Left cardiac atrium (tissue), 4 donors: ENCODE measurements around the gene SMARCC1. TPM values are rescaled to one million over a fixed set of nuclear protein-coding genes. Genes with fewer than 3 reads are reported as not detected.
A peak's percentile ranks its signal among the peaks of the same experiment; 100 is the strongest.

Source experiments
- ATAC-seq, 2 donors: fragments of 200-7000 bp; cut with Tn5 transposase; one replicate each; pipeline ENCODE4 v1.9.1; 2020; ENCODE audit warnings: mild to moderate bottlenecking in 2 of 2, moderate library complexity in 2 of 2
- DNase-seq: peaks from one replicate; pipeline ENCODE4 v3.0.0-alpha.2; 2020
- intact Hi-C, 2 donors: fragments of 100-400 bp; cut with DNase I; formaldehyde crosslinking; loops; one replicate each; pipeline versions ENCODE4 v1.14.1 to v1.15.1; 2022 to 2023
- total RNA-seq, 2 donors: library from RNA; stranded (reverse); fragmentation: NEBNext Ultra II Directional; extraction: Animal tissue kit (Norgen Biotek cat#: 25700); gene quantifications; one replicate each; pipeline ENCODE4 v1.2.1, GENCODE V29; 2021
- donor health status: DM: no; HTN: yes; CAD: no.
- donor health status: DM: no; HTN: yes; CAD: no; lungs with severe emphysema.
- donor health status: DM: yes; HTN: yes; CAD: no.
- donor health status: Dilated cardiomyopathy.

The SMARCC1 gene
- total RNA-seq, 2 donors from 2014 or later = 28.0 to 29.9 TPM

- intact Hi-C loops = no loop called here
- ATAC-seq (no peak), DNase-seq (no peak)
Measured at GRCh38 chr3:47716656-47717055, 65.0 kb downstream of the SMARCC1 start.

- intact Hi-C loops = no loop called here
- DNase-seq = no peak
- ATAC-seq = peak in 1 of 2 donors; percentile 61
Measured at GRCh38 chr3:47715928-47716327, 65.8 kb downstream of the SMARCC1 start.

GRCh38 chr3:47714606-47715005 lies 67.1 kb downstream of the SMARCC1 start:
- intact Hi-C loops = no loop called here
- ATAC-seq (no peak), DNase-seq (no peak)

DNA sequence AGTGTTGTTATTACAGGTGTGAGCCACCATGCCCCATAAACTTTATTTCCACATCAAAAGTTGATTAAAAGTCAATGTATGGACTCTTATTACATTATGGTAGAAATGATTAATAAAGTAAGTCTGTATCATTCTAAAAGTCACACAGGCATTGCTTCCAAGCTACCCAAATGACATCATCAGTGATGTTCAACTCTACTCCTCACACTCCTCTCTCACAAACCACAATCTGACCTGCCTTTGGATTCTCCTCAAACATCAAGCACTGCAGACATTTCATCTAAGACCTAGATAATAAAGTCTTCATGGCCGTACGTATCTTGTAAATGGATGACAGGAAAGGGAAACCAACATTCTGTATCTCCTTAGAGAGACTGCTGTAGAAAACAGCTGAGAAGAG lies 68.0 kb downstream of the SMARCC1 start:
- intact Hi-C loops = no loop called here
- DNase-seq = no peak
- no peak for ATAC-seq

DNA sequence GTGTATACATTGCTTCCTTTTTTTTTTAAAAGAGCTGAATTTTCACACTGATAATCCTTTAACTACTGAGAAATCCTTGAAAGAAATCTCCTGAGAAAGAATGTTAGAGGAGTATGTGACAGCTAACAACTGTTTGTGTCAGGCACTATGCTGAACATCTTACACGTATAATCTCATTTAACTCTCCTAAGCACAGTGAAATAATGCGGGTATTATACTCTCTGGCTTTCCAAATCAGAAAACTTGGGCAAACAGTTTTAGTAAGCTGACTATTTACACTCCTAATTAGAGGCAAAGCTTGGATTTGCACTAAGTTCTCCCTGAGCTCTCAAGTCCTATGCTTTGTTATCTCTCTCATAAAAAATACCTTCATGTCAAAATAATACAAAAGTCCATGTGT lies 69.3 kb downstream of the SMARCC1 start:
- intact Hi-C loops = no loop called here
- no peak for DNase-seq

DNA sequence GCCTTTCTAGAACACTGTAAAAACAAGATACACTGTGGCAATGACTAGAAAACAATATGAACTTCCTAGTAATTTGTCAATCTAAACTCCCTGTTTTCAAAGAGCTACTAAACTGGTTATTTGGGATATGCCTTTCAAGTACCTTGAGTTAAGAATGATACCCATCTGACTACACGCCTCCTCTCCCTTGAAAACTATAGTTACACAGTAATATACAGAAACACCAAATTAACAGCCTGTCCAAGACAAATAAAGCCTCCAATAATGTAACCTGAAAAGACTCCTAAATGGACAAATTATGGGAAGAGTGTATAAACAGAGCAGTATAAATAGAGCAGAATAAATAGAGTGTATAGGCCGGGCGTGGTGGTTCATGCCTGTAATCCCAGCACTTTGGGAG lies 70.1 kb downstream of the SMARCC1 start:
- no peak for ATAC-seq
- no peak for DNase-seq
- intact Hi-C loops = no loop called here

More for the DNA sequence above, 69.3 kb downstream of the SMARCC1 start:
- ATAC-seq = no peak

GRCh38 chr3:47705391-47705790 lies 76.3 kb downstream of the SMARCC1 start:
- no peak for ATAC-seq
- intact Hi-C loops = no loop called here

GRCh38 chr3:47704237-47704612 lies 77.5 kb downstream of the SMARCC1 start:
- no peak for DNase-seq
- intact Hi-C loops = no loop called here
- no peak for ATAC-seq

More at GRCh38 chr3:47705391-47705790, 76.3 kb downstream of the SMARCC1 start:
- DNase-seq = no peak

- no peak for DNase-seq
- intact Hi-C loops = no loop called here
- no peak for ATAC-seq
Measured at GRCh38 chr3:47701388-47701787, 80.3 kb downstream of the SMARCC1 start.

DNA sequence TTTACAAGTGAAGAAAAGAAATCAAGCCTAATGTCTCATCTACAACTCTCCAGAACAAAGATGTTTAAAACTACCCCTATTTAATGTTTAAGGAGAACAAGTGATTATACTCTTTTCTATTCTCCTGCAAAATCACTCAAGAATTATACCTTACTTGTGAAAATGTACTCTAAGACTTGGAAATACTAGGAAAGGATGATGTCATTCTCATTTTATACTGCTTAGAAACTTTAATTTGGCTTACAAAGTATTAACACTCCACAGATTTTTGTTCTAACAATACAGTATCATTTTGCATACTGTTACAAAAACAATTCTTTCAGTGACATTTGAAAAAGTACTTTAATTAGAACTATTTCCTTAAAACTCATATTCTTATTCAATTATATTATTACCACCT lies 89.5 kb downstream of the SMARCC1 start:
- no peak for ATAC-seq
- DNase-seq = no peak
- intact Hi-C loops = no loop called here

DNA sequence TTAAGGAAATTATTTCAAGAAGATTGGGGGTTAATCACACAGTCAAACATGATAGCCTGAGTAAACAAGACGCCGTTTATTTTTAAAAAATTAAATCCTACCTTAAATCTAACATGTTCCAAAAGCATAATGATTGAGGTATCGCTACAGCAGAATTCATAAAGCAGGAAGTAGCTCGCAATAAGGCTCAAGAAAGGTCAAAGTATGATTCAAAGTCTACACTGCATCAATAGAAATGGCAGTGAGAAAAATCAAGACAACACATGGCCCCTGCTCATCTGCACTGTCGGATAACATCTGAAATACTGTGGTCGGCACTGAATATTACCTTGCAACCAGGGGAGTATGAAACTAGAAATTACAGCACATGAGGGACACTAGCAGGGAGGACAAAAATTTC lies 93.2 kb downstream of the SMARCC1 start:
- ATAC-seq (no peak), DNase-seq (no peak)
- intact Hi-C loops = no loop called here

DNA sequence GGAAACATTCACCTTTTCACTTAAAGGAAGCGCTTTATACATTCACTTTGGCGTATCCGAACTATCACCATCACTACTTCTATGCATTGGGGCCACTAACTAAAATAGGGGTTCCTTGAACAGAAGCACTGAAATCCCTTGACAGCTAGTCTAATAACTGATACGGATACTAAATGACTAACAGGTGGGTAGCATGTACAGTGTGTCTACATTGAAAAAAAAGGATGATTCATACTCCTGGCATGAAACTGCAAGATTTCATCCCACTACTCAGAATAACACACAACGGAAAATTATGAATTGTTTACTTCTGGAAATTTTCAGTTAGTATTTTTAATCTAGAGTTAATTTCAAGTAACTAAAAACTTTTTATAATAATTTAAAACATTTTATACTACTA lies 96.7 kb downstream of the SMARCC1 start:
- intact Hi-C loops = no loop called here
- ATAC-seq = no peak
- DNase-seq = no peak

DNA sequence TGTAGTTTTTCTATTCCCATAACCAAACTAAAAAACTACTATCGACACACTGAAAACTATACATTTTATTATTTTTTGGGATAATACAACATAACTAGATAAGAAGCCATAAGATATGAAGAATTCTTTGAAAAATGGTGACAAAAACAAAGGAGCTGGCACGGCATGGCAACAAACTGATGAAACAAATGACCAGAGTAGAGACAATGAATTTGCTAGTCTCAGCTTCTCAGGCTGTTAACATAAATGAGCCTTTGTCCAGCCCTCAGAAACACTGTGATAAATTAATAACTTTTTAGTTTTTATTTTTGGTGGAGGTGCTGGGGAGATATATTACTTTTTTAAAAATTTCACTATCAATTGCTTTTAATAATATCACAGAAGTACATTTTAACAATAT lies 100.7 kb downstream of the SMARCC1 start:
- DNase-seq (no peak), ATAC-seq (no peak)
- intact Hi-C loops = no loop called here

- intact Hi-C loops = no loop called here
- ATAC-seq (no peak), DNase-seq (no peak)
Measured at GRCh38 chr3:47678446-47679338, 103.0 kb downstream of the SMARCC1 start.

DNA sequence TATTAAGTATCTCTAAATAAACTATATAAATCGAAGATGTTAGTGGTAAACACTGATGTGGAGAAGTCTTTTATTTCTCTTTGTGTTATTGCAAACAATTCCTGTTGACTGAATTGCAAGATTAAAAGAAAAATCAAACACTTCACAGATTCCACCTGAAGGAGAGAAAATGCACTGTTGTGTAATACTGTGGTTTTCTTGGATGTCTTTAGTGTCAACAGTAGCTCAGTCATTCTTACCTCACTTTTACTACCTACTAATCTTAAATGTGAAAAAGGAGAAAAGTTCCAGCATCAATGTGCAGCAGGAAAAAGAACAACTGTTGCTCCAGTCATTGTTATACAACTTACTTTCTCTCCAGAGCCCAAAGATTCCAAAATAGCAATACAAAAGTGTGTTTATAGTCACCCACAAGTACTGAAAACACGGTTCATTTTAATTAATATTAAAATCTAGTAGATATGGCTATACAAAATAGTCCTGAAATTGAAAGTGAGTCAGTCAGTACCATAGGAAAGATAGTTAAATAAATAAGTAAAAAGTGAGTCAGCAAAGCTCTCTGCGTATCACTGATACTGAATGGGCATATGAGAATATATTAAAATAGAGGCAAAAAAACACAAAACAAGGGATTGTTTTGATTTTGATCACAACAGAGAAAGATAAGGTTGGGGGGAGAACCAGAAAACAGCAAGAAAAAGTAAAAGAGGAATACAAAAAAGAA lies 112.5 kb downstream of the SMARCC1 start:
- no peak for DNase-seq
- ATAC-seq = no peak
- intact Hi-C loops = no loop called here

GRCh38 chr3:47666118-47666517 lies 115.6 kb downstream of the SMARCC1 start:
- no peak for DNase-seq
- intact Hi-C loops = no loop called here
- ATAC-seq = no peak

DNA sequence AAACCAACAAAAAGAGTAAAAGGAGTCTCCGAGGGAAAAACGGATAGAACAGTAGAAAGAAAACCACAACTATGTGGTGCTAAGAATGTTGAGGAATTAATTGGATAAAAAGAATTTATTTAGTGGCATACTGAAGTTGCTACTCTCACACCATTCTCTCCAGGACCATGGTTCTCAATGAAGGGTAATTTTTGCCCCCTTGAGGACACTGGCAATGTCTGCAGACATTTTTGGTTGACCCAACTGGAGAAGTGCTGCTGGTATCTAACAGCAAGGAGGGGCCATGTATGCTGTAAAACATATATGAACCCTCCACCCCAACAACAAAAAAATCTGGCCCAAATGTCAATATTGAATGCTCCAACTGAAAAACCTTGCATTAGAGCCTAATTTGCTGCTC lies 117.2 kb downstream of the SMARCC1 start:
- ATAC-seq = no peak
- intact Hi-C loops = no loop called here

DNA sequence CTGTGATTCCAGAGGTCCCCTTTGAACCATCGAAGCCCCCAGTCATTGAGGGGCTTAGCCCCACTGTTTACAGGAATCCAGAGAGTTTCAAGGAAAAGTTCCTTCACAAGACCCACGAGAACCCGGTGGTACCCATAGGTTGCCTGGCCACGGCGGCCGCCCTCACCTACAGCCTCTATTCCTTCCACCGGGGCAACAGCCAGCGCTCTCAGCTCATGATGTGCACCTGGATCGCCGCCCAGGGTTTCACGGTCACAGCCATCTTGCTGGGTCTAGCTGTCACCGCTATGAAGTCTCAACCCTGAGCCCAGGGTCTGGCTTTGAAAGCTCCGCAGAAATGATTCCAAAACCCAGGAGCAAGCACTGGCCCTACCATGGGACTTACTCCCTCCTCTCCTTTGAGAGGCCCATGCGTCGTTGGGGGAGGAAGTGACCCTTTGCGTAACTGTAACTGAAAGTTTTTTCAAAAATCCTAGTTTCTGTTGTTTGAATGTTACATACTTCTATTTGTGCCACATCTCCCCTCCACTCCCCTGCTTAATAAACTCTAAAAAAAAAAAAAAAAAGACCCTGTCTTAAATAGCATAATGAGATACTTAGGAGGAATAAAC lies 118.0 kb downstream of the SMARCC1 start:
- no peak for DNase-seq
- intact Hi-C loops = no loop called here
- ATAC-seq = no peak

More for the DNA sequence above, 117.2 kb downstream of the SMARCC1 start:
- DNase-seq = no peak

DNA sequence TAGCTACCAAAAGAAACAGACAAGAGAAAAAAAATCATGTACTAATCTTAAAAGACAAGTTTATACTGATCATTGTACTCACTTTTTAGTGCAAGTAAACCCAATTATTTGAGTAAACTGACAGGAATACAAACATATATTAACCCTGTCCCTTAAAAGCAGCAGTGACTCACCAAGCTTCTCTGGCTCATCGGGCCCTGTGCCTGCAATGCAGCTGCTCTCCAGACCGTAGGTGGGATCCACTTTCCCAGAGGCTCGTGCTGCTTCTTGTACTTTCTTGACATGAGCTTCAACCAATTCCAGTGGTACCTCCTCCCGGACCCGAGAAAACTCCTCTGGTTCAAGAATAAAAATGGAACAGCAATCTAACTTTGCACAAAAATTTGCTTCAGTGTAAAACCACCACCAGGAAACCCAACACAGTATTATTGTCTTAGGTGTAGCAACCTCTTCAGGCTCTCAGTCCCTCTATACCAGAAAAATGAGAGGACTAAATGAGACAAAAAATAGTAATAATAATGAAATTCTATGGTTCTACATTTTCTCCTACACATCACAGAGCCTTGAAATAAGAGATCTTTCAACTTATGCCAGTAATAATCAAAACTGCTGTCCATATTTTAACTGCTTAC lies 120.5 kb downstream of the SMARCC1 start:
- ATAC-seq = peak in 1 of 2 donors; percentile 63
- intact Hi-C loops = no loop called here
- DNase-seq = no peak

DNA sequence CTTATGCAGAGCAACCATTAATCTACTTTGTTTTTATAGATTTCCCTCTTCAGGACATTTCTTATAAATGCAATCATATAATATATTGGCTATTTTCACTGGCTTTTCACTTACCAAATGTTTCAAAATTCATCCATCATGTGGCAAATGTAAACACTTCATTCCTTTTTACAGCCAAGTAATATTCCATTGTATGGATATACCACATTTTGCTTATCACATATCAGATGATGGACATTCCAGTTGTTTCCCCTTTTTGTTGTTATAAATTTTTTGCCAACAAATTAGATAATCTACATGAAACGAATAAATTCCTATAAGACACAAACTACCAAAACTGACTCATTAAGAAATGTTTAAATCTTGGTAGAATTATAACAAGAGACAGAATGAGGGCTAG lies 123.2 kb downstream of the SMARCC1 start:
- intact Hi-C loops = no loop called here
- DNase-seq = no peak
- ATAC-seq = no peak
